Activated naive CD4-positive, alpha-beta T cell treated with anti-CD3 and anti-CD28 coated beads, Interleukin-2, amount 50 U/mL, for 24 hours (primary cell): ENCODE measurements around the gene SPATA13.
"Not testable (repeated sequence)": the region's sequence is repeated elsewhere in the genome, so short reads cannot be mapped to it uniquely, and the experiment has no call there.

Experiments used
- H3K27ac Mint-ChIP-seq: one replicate; pipeline ENCODE4 v1.8.0; 2021; ENCODE audit warnings: mild to moderate bottlenecking, mixed read lengths
- H3K27me3 Mint-ChIP-seq: one replicate; pipeline ENCODE4 v1.8.0; 2021; ENCODE audit warnings: mixed read lengths
- H3K36me3 Mint-ChIP-seq: one replicate; pipeline ENCODE4 v1.8.0; 2021; ENCODE audit warnings: mixed read lengths
- H3K4me1 Mint-ChIP-seq: one replicate; pipeline ENCODE4 v1.8.0; 2021; ENCODE audit warnings: mixed read lengths
- H3K4me3 Mint-ChIP-seq: one replicate; pipeline ENCODE4 v1.8.0; 2021; ENCODE audit warnings: mild to moderate bottlenecking, mixed read lengths
- H3K9me3 Mint-ChIP-seq: one replicate; pipeline ENCODE4 v1.8.0; 2021; ENCODE audit warnings: mixed read lengths

SPATA13 gene

DNA sequence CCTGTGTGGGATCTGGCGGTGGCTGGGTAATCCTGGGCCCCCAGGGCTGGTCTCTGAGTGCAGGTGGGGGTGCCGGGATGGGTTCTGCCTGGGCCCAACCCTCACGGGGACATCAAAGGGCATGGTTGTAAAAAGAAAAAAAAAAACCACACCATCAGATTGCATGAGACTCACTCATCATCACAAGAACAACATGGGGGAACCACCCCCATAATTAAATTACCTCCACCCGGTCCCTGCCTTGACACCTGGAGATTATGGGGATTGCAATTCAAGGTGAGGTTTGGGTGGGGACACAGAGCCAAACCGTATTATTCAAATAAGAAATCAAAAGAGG is 163.2 kb downstream of the SPATA13 start:
- Mint-ChIP-seq H3K9me3 (no peaks in the 10 kb centered on the region), H3K27ac (no peak overlapping the region), H3K27me3 (peaks cover 16% of the 10 kb centered on the region), H3K4me3 (no peak overlapping the region), H3K36me3 (no peaks in the 10 kb centered on the region), H3K4me1 (no peaks in the 10 kb centered on the region)

DNA sequence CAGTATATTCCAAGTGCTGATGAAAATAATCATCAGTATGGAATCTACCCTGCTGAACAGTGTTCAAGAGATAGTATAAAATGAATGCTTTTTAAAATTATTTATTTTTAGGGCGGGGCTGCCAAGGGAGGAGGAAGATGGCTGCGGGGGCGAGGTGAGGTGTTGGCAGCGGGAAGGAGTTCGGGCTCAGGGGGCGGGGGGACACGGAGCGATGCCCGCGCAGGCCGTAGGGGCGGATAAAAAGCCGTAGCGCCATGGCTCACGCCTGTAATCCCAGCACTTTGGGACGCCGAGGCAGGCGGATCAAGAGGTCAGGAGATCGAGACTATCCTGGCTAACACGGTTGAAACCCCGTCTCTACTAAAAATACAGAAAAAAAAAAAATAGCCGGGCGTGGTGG is 167.1 kb downstream of the SPATA13 start:
- Mint-ChIP-seq H3K4me3 (peak overlapping the region; percentile 15), H3K27me3 (peaks cover 18% of the 10 kb centered on the region)
- not testable (repeated sequence) for H3K27ac Mint-ChIP-seq, H3K36me3 Mint-ChIP-seq, H3K4me1 Mint-ChIP-seq, H3K9me3 Mint-ChIP-seq

DNA sequence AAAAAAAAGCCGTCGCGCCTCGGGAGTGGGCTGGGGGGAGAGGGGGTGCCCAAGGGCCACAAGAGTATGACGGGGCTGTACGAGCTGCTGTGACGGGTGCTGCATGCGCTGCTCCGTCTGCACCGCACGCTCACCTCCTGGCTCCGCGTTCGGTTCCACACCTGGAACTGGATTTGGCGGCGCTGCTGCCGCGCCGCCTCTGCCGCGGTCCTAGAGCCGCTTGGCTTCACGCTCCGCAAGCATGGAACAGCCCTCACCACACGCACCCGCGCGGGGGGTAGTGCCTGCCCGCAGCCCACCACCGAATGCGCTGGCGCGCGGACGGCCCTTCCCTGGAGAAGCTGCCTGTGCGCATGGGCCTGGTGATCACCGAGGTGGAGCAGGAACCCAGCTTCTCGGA is 167.6 kb downstream of the SPATA13 start:
- Mint-ChIP-seq H3K4me1 (no peaks in the 10 kb centered on the region), H3K4me3 (peak overlapping the region; percentile 15), H3K27me3 (peaks cover 19% of the 10 kb centered on the region), H3K9me3 (no peaks in the 10 kb centered on the region), H3K27ac (no peak overlapping the region), H3K36me3 (no peaks in the 10 kb centered on the region)

DNA sequence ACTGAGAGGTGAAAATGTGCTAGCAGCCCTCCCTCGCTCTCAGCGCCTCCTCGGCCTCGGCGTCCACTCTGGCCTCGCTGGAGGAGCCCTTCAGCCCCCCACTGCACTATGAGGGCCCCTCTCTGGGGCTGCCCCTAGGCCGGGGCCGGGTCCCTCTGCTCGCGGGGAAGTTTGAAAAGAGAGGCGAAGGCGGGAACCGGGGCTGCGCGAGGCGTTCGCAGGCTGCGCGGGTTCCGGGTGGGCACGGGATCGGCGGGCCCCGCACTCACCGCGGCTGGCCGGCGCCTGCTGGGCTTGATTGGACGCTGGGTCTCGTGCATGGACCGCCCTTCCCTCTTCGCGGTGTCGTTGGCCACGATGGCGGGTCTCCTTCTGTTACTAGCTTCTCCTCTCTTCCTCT is 178.2 kb downstream of the SPATA13 start:
- no peak overlapping the region for H3K27ac Mint-ChIP-seq
- no peaks in the 10 kb centered on the region for H3K36me3 Mint-ChIP-seq
- H3K27me3 Mint-ChIP-seq: no peaks in the 10 kb centered on the region
- H3K9me3 Mint-ChIP-seq: no peaks in the 10 kb centered on the region
- H3K4me1 Mint-ChIP-seq: no peaks in the 10 kb centered on the region
- H3K4me3 Mint-ChIP-seq: no peak overlapping the region

DNA sequence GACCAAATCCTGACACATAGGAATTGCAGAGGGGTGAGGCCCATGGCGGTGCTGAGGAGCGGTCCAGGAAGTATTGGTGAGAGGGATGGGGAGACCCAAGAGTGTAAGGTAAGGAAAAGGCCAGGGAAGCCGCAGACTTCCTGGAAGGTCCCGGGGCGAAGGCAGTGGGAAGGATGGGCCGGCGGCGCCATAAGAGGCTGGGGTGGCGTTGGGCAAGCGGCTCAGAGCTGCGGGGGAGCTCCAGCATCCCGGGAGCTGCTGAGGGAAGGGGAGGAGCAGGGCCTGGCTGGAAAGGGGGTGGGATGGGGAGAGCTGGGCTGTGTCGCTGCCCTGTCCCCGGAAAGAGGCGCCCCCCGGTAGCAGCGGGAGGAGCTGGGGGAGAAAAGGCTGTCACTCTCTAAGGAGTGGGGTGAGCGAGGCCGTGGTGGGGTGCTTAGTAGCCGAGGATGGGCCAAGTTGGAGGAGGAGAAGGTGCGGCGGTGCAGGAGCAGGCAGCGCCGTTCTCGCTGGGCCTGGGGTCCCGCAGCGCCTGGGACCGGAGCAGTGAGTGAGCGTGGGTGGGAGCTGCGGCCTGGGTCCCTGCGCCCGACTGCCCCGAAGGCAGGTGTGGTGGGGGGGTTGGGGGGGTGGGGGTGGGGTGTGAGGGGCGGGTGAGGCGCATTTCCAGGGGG is 179.6 kb downstream of the SPATA13 start:
- no peaks in the 10 kb centered on the region for H3K36me3 Mint-ChIP-seq
- no peaks in the 10 kb centered on the region for H3K27me3 Mint-ChIP-seq
- no peak overlapping the region for H3K4me3 Mint-ChIP-seq
- H3K9me3 Mint-ChIP-seq: no peaks in the 10 kb centered on the region
- no peak overlapping the region for H3K27ac Mint-ChIP-seq
- no peaks in the 10 kb centered on the region for H3K4me1 Mint-ChIP-seq

DNA sequence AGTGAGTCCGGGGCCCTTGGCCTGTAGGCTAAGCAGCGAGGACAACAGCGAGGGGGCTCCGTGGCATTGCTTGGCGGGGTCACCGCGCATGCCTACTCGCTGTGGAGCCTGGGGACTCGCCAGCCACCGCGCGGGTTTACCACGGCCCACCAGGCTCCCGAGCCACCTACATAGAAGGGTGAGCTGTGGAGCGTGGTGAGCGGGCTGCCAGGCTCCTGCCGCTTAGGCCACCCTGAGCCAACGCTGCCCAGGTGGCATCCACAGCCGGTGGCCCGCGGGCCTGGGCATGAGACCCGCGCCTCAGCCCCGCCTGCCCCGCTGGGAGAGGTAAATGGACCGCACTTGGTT is 180.1 kb downstream of the SPATA13 start:
- no peak overlapping the region for H3K4me3 Mint-ChIP-seq
- H3K27me3 Mint-ChIP-seq: no peaks in the 10 kb centered on the region
- H3K4me1 Mint-ChIP-seq: no peaks in the 10 kb centered on the region
- no peak overlapping the region for H3K27ac Mint-ChIP-seq
- no peaks in the 10 kb centered on the region for H3K36me3 Mint-ChIP-seq
- H3K9me3 Mint-ChIP-seq: no peaks in the 10 kb centered on the region

DNA sequence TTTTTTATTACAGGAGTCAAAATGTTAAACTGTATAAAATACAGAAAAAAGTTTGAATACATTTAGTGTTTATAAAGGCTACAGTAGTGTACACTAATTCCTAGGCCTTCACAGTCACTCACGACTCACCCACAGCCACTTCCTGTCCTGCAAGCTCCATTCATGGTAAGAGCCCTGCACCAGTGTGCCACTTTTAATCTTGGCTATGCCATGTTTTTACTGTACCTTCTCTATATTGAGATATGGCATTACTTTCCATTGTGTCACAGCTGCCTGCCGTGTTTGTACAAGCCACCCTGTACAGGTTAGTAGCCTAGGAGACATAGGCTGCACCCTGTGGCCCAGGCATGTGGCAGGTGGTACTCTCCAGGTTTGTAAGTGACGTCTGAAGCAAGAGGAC is 180.9 kb downstream of the SPATA13 start:
- Mint-ChIP-seq H3K36me3 (no peaks in the 10 kb centered on the region), H3K4me3 (no peak overlapping the region), H3K9me3 (no peaks in the 10 kb centered on the region), H3K27me3 (no peaks in the 10 kb centered on the region), H3K27ac (no peak overlapping the region), H3K4me1 (no peaks in the 10 kb centered on the region)

DNA sequence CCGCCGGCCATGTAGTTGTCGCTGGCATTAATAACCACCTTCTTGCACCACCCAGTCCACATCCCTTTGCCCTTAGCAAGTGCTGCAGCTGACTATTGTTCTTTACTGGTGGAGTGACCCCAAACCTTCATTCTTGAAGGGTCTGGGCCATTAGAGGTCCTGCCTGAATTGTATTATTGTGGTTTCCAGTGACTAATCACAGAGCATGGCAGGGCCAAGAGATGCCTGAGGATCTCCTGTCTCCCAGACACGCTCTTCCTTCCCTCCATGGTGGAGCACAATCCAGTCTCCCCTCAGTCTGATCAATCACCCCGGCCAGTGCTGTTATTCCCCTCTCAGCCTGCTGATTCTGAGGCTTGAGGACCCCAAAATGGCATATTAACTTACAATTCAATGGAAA is 187.9 kb downstream of the SPATA13 start:
- Mint-ChIP-seq H3K27me3 (no peaks in the 10 kb centered on the region), H3K4me1 (no peaks in the 10 kb centered on the region), H3K9me3 (no peaks in the 10 kb centered on the region), H3K27ac (no peak overlapping the region), H3K4me3 (no peak overlapping the region), H3K36me3 (no peaks in the 10 kb centered on the region)

DNA sequence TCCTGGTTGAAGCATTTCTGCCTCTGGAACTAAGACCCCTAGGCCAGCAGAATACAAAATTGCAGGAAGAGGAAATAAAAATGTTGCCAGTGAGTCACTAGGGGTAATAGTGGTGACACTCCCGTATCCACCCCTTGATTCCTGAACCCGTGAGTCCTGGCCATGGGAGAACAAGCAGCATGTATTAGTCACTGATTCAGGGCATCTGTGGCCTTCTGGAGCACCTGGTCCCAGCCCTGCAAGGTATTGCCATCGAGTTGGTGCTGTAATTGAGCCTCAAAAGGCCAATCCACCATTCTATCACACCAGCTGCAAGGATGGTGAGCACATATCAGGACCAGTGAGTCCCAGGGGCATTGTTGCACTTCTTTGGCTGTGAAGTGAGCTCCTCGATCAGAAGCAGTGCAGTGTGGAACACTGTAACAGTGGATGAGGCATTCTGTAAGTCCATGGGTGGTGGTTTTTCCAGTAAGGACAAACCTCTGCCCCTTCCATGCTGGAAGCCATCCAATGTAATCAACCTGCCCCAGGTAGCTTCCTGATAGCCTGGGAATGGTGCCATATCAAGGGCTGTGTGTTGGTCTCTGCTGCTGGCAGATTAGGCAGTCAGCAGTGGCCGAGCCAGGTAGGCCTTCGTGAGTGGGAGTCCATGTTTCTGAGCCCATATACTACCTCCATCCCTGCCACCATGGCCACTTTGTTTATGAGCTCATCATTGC is 188.4 kb downstream of the SPATA13 start:
- H3K27ac Mint-ChIP-seq: no peak overlapping the region
- no peaks in the 10 kb centered on the region for H3K27me3 Mint-ChIP-seq
- no peaks in the 10 kb centered on the region for H3K4me1 Mint-ChIP-seq
- no peak overlapping the region for H3K4me3 Mint-ChIP-seq
- no peaks in the 10 kb centered on the region for H3K36me3 Mint-ChIP-seq
- H3K9me3 Mint-ChIP-seq: no peaks in the 10 kb centered on the region

DNA sequence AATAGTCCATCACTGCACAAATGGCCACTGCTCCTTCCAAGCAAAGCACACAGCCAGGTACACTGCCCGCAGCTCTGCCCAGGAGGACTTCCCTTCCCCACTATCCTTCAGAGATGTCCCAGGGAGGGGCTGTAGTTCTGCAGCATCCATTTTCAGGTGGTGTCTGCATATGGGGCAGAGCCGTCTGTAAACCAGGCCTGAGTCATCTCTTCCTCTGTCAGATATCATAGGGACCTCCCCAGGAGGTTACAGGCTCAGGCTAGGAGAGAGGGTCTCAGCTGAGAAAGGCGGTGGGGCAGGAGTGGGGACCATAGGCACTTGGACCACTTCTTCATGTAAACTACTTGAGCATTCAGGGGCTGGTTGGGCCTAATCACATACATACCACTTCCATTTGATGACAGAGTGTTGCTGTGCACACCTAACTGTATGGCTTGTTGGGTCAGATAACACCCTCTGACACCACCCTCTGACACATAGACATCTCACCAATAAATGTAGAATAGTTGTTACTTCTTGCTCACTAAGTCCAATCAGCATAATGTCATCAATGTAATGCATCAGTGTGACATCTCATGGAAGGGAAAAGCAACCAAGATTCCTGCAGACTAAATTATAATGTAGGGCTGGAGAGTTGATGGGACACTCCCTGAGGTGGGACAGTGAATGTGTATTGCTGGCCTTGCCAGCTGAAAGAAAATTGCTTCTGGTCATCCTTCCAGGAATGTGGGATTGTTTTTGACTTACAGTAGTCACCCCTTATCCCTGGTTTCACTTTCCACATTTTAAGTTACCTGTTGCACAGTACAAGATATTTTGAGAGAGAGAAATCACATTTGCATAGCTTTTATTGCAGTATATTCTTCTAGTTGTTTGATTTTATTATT is 189.5 kb downstream of the SPATA13 start:
- not testable (repeated sequence) for H3K4me1 Mint-ChIP-seq, H3K36me3 Mint-ChIP-seq, H3K27me3 Mint-ChIP-seq, H3K4me3 Mint-ChIP-seq, H3K9me3 Mint-ChIP-seq, H3K27ac Mint-ChIP-seq

DNA sequence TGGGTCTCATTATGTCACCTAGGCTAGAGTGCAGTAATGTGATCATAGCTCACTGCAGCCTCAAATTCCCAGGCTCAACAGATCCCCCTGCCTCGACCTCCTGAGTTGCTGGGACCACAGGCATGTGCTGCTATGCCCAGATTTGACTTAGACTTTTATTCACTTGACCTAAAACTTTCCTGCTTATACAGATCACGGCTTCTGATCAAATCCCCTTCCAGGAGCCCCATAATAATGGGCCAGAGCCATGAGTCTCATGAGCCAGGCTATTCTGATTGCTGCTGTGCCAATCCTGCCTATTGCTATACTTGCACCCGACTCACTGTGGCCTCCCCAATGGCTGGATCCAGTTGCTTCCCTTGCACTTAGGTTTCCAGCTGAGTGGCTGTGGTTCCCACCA is 190.9 kb downstream of the SPATA13 start:
- no peaks in the 10 kb centered on the region for H3K27me3 Mint-ChIP-seq
- H3K36me3 Mint-ChIP-seq: no peaks in the 10 kb centered on the region
- no peaks in the 10 kb centered on the region for H3K9me3 Mint-ChIP-seq
- H3K27ac Mint-ChIP-seq: no peak overlapping the region
- H3K4me1 Mint-ChIP-seq: no peaks in the 10 kb centered on the region
- H3K4me3 Mint-ChIP-seq: no peak overlapping the region

DNA sequence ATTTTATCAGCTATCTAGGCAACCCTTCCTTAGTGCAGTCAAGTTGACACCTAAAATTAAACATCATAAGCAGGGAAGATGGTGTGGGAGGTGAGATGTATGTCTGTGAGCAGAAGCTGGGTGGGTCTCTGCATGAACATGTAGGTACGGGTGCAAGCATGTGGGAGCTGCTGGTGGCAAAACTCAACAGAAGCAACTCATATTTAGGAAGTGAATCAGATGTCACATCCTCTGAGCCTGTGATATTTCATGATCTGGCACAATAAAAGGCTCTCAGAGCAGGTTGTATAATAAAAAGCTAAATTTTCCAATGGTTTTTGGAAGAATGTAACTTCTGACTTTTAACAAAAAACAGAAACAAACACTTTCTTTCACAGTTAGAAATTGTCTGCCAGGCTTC is 193.2 kb downstream of the SPATA13 start:
- Mint-ChIP-seq H3K36me3 (no peaks in the 10 kb centered on the region), H3K9me3 (no peaks in the 10 kb centered on the region), H3K4me1 (no peaks in the 10 kb centered on the region), H3K4me3 (no peak overlapping the region), H3K27me3 (no peaks in the 10 kb centered on the region), H3K27ac (no peak overlapping the region)

DNA sequence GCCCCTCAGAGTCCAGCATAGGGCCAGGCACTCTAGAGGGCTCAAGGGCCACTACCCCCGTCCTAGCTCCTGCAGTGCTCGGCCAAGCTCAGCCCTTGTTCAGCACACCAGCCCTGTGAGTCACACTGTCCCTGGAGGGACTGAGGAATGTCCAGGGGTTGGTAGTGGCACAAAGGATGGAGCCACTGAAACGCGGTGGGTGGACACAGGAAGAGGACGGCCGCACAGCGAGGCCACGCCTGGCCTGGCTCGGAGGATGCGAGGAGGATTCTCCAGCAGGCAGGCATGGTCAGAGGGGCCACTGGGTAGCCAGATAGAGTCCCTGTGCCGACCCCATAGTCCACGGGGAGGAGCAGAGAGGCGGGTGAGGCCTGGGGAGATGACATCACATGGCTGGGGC is 194.6 kb downstream of the SPATA13 start:
- H3K4me1 Mint-ChIP-seq: no peaks in the 10 kb centered on the region
- H3K27ac Mint-ChIP-seq: no peak overlapping the region
- H3K36me3 Mint-ChIP-seq: no peaks in the 10 kb centered on the region
- H3K27me3 Mint-ChIP-seq: no peaks in the 10 kb centered on the region
- H3K4me3 Mint-ChIP-seq: no peak overlapping the region
- no peaks in the 10 kb centered on the region for H3K9me3 Mint-ChIP-seq

DNA sequence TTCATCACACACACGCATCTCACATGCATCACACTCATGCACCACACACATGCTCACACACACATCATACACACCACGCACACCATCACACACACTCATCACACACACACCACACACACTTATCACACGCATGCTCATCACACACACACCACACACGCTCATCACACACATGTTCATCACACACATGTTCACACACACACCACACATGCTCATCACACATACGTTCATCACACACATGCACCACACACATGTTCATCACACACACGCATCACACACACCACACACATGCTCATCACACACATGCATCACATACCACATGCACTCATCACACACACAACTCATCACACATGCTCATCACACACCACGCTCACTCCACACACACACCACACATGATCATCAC is 195.8 kb downstream of the SPATA13 start:
- no peaks in the 10 kb centered on the region for H3K36me3 Mint-ChIP-seq
- no peaks in the 10 kb centered on the region for H3K27me3 Mint-ChIP-seq
- H3K4me1 Mint-ChIP-seq: no peaks in the 10 kb centered on the region
- H3K9me3 Mint-ChIP-seq: no peaks in the 10 kb centered on the region
- H3K27ac Mint-ChIP-seq: no peak overlapping the region
- no peak overlapping the region for H3K4me3 Mint-ChIP-seq
